Progenitor cell of endocrine pancreas (in vitro differentiated cells): ENCODE results near the gene SLC9A8. TPM values are rescaled to one million over a fixed set of nuclear protein-coding genes. Genes with fewer than 3 reads are reported as not detected.

ENCODE experiments used
- DNase-seq: peaks from one replicate; pipeline ENCODE4 v3.0.0; 2021; ENCODE audit warnings: low spot score; ENCODE audit not compliant: unreplicated experiment
- H3K27ac Mint-ChIP-seq: 2 replicates; pipeline ENCODE4 v1.8.0; 2021; ENCODE audit warnings: mild to moderate bottlenecking, moderate library complexity, mixed read lengths
- H3K27me3 Mint-ChIP-seq: 2 replicates; pipeline ENCODE4 v1.8.0; 2021; ENCODE audit warnings: mixed read lengths
- H3K36me3 Mint-ChIP-seq: 2 replicates; pipeline ENCODE4 v1.8.0; 2022; ENCODE audit warnings: mixed read lengths; ENCODE audit not compliant: insufficient read depth
- H3K4me1 Mint-ChIP-seq: 2 replicates; pipeline ENCODE4 v1.8.0; 2021; ENCODE audit warnings: low read depth, mixed read lengths
- H3K4me3 Mint-ChIP-seq: 2 replicates; pipeline ENCODE4 v1.8.0; 2021; ENCODE audit warnings: low read depth, mild to moderate bottlenecking, moderate library complexity, mixed read lengths
- H3K9me3 Mint-ChIP-seq: 2 replicates; pipeline ENCODE4 v1.8.0; 2021; ENCODE audit warnings: low read depth, mixed read lengths
- CTCF ChIP-seq: fragments of 200-600 bp; sonication (generic); IDR thresholded peaks from one replicate; pipeline ENCODE4 v1.5.0; 2021; ENCODE audit warnings: antibody characterized with exemption, mild to moderate bottlenecking; ENCODE audit not compliant: unreplicated experiment
- total RNA-seq: library from RNA; stranded (reverse); gene quantifications from 2 replicates; pipeline ENCODE4 v1.2.1, GENCODE V29; 2021

The SLC9A8 gene
- total RNA-seq, 1 donor from 2014 or later = 11.4 TPM

- DNase-seq = no peak
- Mint-ChIP-seq H3K4me1 (no peaks in the 10 kb centered on the region), H3K9me3 (no peaks in the 10 kb centered on the region), H3K36me3 (peaks cover 10% of the 10 kb centered on the region), H3K4me3 (no peak overlapping the region), H3K27ac (no peak overlapping the region), H3K27me3 (no peaks in the 10 kb centered on the region)
- TF ChIP-seq CTCF = no peak
Measured at GRCh38 chr20:49901588-49901987, 89.0 kb downstream of the SLC9A8 start.

- H3K36me3 Mint-ChIP-seq = peaks cover 10% of the 10 kb centered on the region
- no peak for TF ChIP-seq CTCF
- H3K9me3 Mint-ChIP-seq = no peaks in the 10 kb centered on the region
- H3K27me3 Mint-ChIP-seq = no peaks in the 10 kb centered on the region
- no peak overlapping the region for H3K4me3 Mint-ChIP-seq
- H3K27ac Mint-ChIP-seq = no peak overlapping the region
- no peak for DNase-seq
- peaks cover 1% of the 10 kb centered on the region for H3K4me1 Mint-ChIP-seq
Measured at GRCh38 chr20:49904440-49905214, 92.0 kb downstream of the SLC9A8 start.

- Mint-ChIP-seq H3K9me3 (no peaks in the 10 kb centered on the region), H3K4me1 (peaks cover 2% of the 10 kb centered on the region), H3K4me3 (no peak overlapping the region), H3K27ac (peak overlapping the region; percentile 31), H3K27me3 (no peaks in the 10 kb centered on the region), H3K36me3 (peaks cover 10% of the 10 kb centered on the region)
- no peak for TF ChIP-seq CTCF
- no peak for DNase-seq
Measured at GRCh38 chr20:49905415-49906091, 92.9 kb downstream of the SLC9A8 start.

- Mint-ChIP-seq H3K4me3 (no peak overlapping the region), H3K36me3 (peaks cover 10% of the 10 kb centered on the region), H3K27ac (no peak overlapping the region), H3K27me3 (no peaks in the 10 kb centered on the region), H3K9me3 (no peaks in the 10 kb centered on the region), H3K4me1 (peaks cover 2% of the 10 kb centered on the region)
- no peak for TF ChIP-seq CTCF
- no peak for DNase-seq
Measured at GRCh38 chr20:49906101-49906604, 93.5 kb downstream of the SLC9A8 start.

- Mint-ChIP-seq H3K36me3 (peaks cover 10% of the 10 kb centered on the region), H3K4me1 (peaks cover 2% of the 10 kb centered on the region), H3K27ac (no peak overlapping the region), H3K9me3 (no peaks in the 10 kb centered on the region), H3K27me3 (no peaks in the 10 kb centered on the region), H3K4me3 (no peak overlapping the region)
- no peak for DNase-seq
- TF ChIP-seq CTCF = no peak
Measured at GRCh38 chr20:49906615-49907154, 94.1 kb downstream of the SLC9A8 start.
